Measurements from ENCODE around the gene MTPN. TPM values are rescaled to one million over a fixed set of nuclear protein-coding genes. Genes with fewer than 3 reads are reported as not detected.

Gene MTPN
- total RNA-seq, 1 experiment from 2014 or later = 98.2 TPM

DNA sequence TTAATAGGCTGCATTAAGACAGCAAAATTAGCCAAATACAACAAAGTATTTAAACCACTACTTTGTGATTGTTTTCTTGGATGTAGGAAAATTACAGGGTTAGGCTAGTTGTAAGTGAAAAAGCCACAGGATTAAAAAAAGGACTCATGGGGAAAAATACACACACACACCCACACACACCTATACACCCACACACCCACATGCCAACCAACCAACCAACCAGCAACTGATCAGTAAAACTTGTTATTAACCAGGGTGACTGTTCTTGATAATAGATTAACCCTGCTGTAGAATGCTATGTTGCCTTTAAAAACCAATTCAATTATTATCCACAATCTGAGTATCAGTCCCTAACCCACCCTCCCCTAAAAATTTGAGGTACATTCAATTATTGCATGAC lies 49.0 kb downstream of the MTPN start:
- H3K36me3 Mint-ChIP-seq (ENCODE audit: insufficient read depth in 1 of 3, low read depth in 3 of 3) = peaks cover 6 to 10% (median 6%) of the 10 kb centered on the region in 3 experiments; a peak in 6 of 7 replicates
- no peak overlapping the region for H2AFZ ChIP-seq (ENCODE audit: low read length)

More for the DNA sequence above, 49.0 kb downstream of the MTPN start:
- Mint-ChIP-seq H3K4me1 (peaks cover 18 to 27% of the 10 kb centered on the region in 2 experiments), H3K4me3 (no peak overlapping the region), H3K27me3 (ENCODE audit: low read depth) (no peaks in the 10 kb centered on the region), H3K9me3 (no peaks in the 10 kb centered on the region), H3K27ac (no peak overlapping the region)
- Histone ChIP-seq H3K4me2 (ENCODE audit: insufficient read depth, insufficient read length, low read length) (no peak overlapping the region), H2BK20ac (ENCODE audit: low read depth, low read length, poor library complexity, severe bottlenecking) (no peak overlapping the region), H2BK12ac (ENCODE audit: insufficient read length, low read depth, low read length) (no peak overlapping the region), H3K27me3 (ENCODE audit: insufficient read depth, low read length) (no peaks in the 10 kb centered on the region), H2AK5ac (ENCODE audit: insufficient read length, low read length) (no peak overlapping the region), H2BK5ac (ENCODE audit: insufficient read length, low read length) (no peak overlapping the region), H4K8ac (replicated peaks; ENCODE audit: insufficient read length, low read depth, low read length) (no peak overlapping the region), H3K23me2 (ENCODE audit: insufficient read length, low read depth, low read length, poor library complexity, severe bottlenecking) (no peaks in the 10 kb centered on the region), H2BK120ac (ENCODE audit: low read depth, low read length, poor library complexity, severe bottlenecking) (no peak overlapping the region), H3K14ac (ENCODE audit: insufficient read depth, low read length) (no peak overlapping the region), H3K9me3 (ENCODE audit: control insufficient read depth, low read depth, low read length) (no peaks in the 10 kb centered on the region), H3K56ac (ENCODE audit: insufficient read length, low read depth, low read length) (no peak overlapping the region), H3K79me2 (ENCODE audit: insufficient read depth, low read length) (no peaks in the 10 kb centered on the region), H3T11ph (ENCODE audit: low read length) (no peak overlapping the region), H2BK15ac (ENCODE audit: low read depth, low read length) (no peak overlapping the region), H3K4me1 (ENCODE audit: insufficient read depth, low read length) (peaks cover 8% of the 10 kb centered on the region), H4K5ac (ENCODE audit: insufficient read length, low read depth, low read length) (no peak overlapping the region), H3K9ac (ENCODE audit: extremely low read depth, insufficient read length, low read length) (no peak overlapping the region), H3K18ac (ENCODE audit: insufficient read length, low read depth, low read length) (no peak overlapping the region), H4K91ac (ENCODE audit: insufficient read length, low read depth, low read length) (no peak overlapping the region), H3K79me1 (ENCODE audit: insufficient read depth, low read depth, low read length, poor library complexity, severe bottlenecking) (no peaks in the 10 kb centered on the region), H3K23ac (ENCODE audit: insufficient read length, low read depth, low read length) (no peak overlapping the region), H3K27ac (ENCODE audit: insufficient read length, low read depth, low read length) (no peak overlapping the region), H3K4ac (ENCODE audit: low read depth, low read length) (no peak overlapping the region), H4K20me1 (ENCODE audit: control insufficient read depth, insufficient read depth, insufficient read length) (peaks cover 2% of the 10 kb centered on the region)
- no peak for DNase-seq
- TF ChIP-seq, protein P1, sequence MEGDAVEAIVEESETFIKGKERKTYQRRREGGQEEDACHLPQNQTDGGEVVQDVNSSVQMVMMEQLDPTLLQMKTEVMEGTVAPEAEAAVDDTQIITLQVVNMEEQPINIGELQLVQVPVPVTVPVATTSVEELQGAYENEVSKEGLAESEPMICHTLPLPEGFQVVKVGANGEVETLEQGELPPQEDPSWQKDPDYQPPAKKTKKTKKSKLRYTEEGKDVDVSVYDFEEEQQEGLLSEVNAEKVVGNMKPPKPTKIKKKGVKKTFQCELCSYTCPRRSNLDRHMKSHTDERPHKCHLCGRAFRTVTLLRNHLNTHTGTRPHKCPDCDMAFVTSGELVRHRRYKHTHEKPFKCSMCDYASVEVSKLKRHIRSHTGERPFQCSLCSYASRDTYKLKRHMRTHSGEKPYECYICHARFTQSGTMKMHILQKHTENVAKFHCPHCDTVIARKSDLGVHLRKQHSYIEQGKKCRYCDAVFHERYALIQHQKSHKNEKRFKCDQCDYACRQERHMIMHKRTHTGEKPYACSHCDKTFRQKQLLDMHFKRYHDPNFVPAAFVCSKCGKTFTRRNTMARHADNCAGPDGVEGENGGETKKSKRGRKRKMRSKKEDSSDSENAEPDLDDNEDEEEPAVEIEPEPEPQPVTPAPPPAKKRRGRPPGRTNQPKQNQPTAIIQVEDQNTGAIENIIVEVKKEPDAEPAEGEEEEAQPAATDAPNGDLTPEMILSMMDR (conservative IDR thresholded peaks at IDR 0.05) = no peak

All from H9 (cell line).